GF-D8 (cell line): ENCODE data around the gene LRRC3.
"Not testable (repeated sequence)": the region's sequence is repeated elsewhere in the genome, so short reads cannot be mapped to it uniquely, and the experiment has no call there.

ENCODE experiments used
- DNase-seq: peaks from one replicate; lab custom pipeline; 2025; lab: John Stamatoyannopoulos, UW

LRRC3 gene

GRCh38 chr21:44479556-44480199 is 24.4 kb downstream of the LRRC3 start:
- DNase-seq, result not testable (repeated sequence)

- no peak for DNase-seq
Measured at GRCh38 chr21:44480200-44481053, 25.1 kb downstream of the LRRC3 start.

- DNase-seq, result no peak
Measured at GRCh38 chr21:44482581-44483287, 27.4 kb downstream of the LRRC3 start.

GRCh38 chr21:44483288-44484237 is 28.3 kb downstream of the LRRC3 start:
- DNase-seq, result no peak

GRCh38 chr21:44484498-44485253 is 29.4 kb downstream of the LRRC3 start:
- DNase-seq, result no peak

- no peak for DNase-seq
Measured at GRCh38 chr21:44485254-44485793, 30.0 kb downstream of the LRRC3 start.

GRCh38 chr21:44485796-44486195 is 30.5 kb downstream of the LRRC3 start:
- DNase-seq, result no peak

- DNase-seq, result no peak
Measured at GRCh38 chr21:44486302-44486701, 31.0 kb downstream of the LRRC3 start.

- DNase-seq, result no peak
Measured at GRCh38 chr21:44487831-44488230, 32.5 kb downstream of the LRRC3 start.

- DNase-seq, result no peak
Measured at GRCh38 chr21:44489962-44490361, 34.7 kb downstream of the LRRC3 start.

GRCh38 chr21:44490405-44490804 is 35.1 kb downstream of the LRRC3 start:
- no peak for DNase-seq

GRCh38 chr21:44490816-44491215 is 35.5 kb downstream of the LRRC3 start:
- DNase-seq, result no peak

- no peak for DNase-seq
Measured at GRCh38 chr21:44492567-44493385, 37.5 kb downstream of the LRRC3 start.

- no peak for DNase-seq
Measured at GRCh38 chr21:44494418-44494817, 39.1 kb downstream of the LRRC3 start.

GRCh38 chr21:44494956-44495355 is 39.6 kb downstream of the LRRC3 start:
- no peak for DNase-seq

GRCh38 chr21:44495611-44496563 is 40.6 kb downstream of the LRRC3 start:
- DNase-seq, result no peak

- no peak for DNase-seq
Measured at GRCh38 chr21:44496564-44497550, 41.5 kb downstream of the LRRC3 start.
